Loucy (cell line): ENCODE data around the gene OR6Y1.

ENCODE experiments used
- EZH2phosphoT487 ChIP-seq: fragments of 200-600 bp; IDR thresholded peaks from 2 replicates; pipeline ENCODE4 v1.6.1; 2018; ENCODE audit warnings: antibody characterized with exemption, mild to moderate bottlenecking, moderate library complexity, borderline replicate concordance
- TF ChIP-seq, protein P1 (sequence below): fragments of 200-600 bp; sonication (generic); conservative IDR thresholded peaks from 2 replicates; pipeline ENCODE4 v1.5.1; 2014; ENCODE audit warnings: mild to moderate bottlenecking, antibody characterized with exemption, low read length

DNA sequence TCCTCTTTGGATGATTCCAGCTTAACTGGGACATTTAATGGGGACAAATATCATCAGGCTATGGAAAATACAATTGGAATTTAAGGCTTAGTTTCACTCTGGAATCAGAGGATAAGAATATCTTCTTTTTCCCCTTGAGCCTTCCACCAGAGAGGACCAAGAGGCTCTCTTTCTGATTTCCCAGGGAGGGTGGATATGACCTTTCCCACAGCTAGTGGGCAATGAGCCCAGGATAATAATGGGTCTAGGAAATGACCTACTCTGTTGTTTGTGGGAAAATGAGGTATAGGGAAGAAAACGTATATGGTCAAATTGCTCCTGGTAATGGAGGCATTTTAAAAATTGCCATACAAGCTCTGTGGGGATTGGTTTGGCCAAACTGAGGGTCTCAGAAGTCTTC lies 1.9 kb downstream of the OR6Y1 start:
- TF ChIP-seq, protein P1, sequence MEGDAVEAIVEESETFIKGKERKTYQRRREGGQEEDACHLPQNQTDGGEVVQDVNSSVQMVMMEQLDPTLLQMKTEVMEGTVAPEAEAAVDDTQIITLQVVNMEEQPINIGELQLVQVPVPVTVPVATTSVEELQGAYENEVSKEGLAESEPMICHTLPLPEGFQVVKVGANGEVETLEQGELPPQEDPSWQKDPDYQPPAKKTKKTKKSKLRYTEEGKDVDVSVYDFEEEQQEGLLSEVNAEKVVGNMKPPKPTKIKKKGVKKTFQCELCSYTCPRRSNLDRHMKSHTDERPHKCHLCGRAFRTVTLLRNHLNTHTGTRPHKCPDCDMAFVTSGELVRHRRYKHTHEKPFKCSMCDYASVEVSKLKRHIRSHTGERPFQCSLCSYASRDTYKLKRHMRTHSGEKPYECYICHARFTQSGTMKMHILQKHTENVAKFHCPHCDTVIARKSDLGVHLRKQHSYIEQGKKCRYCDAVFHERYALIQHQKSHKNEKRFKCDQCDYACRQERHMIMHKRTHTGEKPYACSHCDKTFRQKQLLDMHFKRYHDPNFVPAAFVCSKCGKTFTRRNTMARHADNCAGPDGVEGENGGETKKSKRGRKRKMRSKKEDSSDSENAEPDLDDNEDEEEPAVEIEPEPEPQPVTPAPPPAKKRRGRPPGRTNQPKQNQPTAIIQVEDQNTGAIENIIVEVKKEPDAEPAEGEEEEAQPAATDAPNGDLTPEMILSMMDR: no peak
- no peak for TF ChIP-seq EZH2phosphoT487
